Stimulated activated naive CD8-positive, alpha-beta T cell treated with anti-CD3 and anti-CD28 coated beads, Interleukin-15, Interleukin-2, amounts not matched to agents 100 ng/mL and 50 ng/mL, for 24 hours (primary cell): ENCODE measurements around the gene DDX25.

Experiments used
- H3K27ac Mint-ChIP-seq: one replicate; pipeline ENCODE4 v1.8.0; 2021; ENCODE audit warnings: mild to moderate bottlenecking, mixed read lengths
- H3K27me3 Mint-ChIP-seq: one replicate; pipeline ENCODE4 v1.8.0; 2021; ENCODE audit warnings: mixed read lengths
- H3K36me3 Mint-ChIP-seq: one replicate; pipeline ENCODE4 v1.8.0; 2021; ENCODE audit warnings: low read depth, mixed read lengths
- H3K4me1 Mint-ChIP-seq: one replicate; pipeline ENCODE4 v1.8.0; 2021; ENCODE audit warnings: low read depth, mixed read lengths
- H3K4me3 Mint-ChIP-seq: one replicate; pipeline ENCODE4 v1.8.0; 2021; ENCODE audit warnings: mild to moderate bottlenecking, mixed read lengths
- H3K9me3 Mint-ChIP-seq: one replicate; pipeline ENCODE4 v1.8.0; 2021; ENCODE audit warnings: mixed read lengths

DDX25 gene

DNA sequence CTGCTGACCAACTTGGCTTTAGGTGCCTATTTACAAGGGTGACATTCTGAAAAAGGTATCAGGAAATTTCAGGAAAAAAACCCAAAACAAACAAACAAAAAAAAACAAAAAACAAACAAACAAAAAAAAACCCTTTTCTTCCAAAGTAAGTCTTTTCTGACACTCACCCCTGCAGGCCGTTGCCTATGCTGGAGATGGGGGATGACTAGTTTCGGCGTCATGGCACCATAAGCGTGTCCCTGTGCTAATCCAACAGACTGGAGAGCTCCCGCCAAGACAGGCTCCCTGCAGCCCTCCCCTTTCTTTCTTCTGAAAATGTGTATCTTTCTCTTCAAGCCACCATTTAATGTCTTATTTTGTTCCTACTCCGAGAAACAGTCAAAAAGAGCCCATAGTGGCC lies 55.2 kb downstream of the DDX25 start:
- Mint-ChIP-seq H3K9me3 (peaks cover 10% of the 10 kb centered on the region), H3K27me3 (no peaks in the 10 kb centered on the region), H3K4me3 (no peak overlapping the region), H3K27ac (no peak overlapping the region), H3K4me1 (no peaks in the 10 kb centered on the region), H3K36me3 (no peaks in the 10 kb centered on the region)

DNA sequence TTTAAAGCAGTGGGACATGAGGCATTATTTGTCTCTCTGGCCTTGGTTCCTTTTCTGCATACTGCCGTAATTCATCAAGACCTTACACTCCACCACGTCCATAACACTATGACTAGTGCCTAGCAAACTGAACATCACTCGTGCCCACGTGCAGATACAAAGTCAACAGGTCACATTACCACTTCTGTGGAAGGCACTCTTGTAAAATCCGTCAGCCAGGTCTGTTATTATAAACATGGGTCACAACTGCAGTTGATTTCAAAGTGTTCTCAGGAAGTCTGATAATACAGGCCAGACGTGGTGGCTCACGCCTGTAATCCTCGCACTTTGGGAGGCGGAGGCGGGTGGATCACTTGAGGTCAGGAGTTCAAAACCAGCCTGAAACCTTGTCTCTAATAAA lies 55.6 kb downstream of the DDX25 start:
- H3K27ac Mint-ChIP-seq, result no peak overlapping the region
- H3K9me3 Mint-ChIP-seq, result peaks cover 10% of the 10 kb centered on the region
- no peaks in the 10 kb centered on the region for H3K36me3 Mint-ChIP-seq
- H3K4me3 Mint-ChIP-seq, result no peak overlapping the region
- H3K4me1 Mint-ChIP-seq, result no peaks in the 10 kb centered on the region
- no peaks in the 10 kb centered on the region for H3K27me3 Mint-ChIP-seq

DNA sequence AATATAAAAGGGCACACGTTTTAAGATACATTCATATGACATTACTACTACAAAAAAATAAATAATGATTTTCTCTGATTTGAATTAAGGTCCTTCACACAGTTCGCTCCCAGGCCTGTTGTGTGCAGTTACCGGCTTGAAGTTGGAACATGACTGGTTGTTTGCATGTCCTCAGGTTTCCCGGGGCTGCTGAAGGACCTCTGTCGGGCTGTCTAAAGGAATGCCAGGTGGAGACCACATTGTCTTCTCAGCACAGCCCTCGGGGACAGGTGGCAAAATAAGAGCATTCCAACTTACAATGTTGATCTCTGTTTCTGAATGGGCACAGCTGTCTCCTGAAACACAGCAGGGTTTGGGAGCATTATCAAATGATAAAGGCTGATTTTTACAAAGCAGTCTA lies 56.5 kb downstream of the DDX25 start:
- H3K9me3 Mint-ChIP-seq, result peaks cover 10% of the 10 kb centered on the region
- H3K4me1 Mint-ChIP-seq, result no peaks in the 10 kb centered on the region
- H3K36me3 Mint-ChIP-seq, result no peaks in the 10 kb centered on the region
- H3K4me3 Mint-ChIP-seq, result no peak overlapping the region
- H3K27me3 Mint-ChIP-seq, result no peaks in the 10 kb centered on the region
- H3K27ac Mint-ChIP-seq, result no peak overlapping the region

DNA sequence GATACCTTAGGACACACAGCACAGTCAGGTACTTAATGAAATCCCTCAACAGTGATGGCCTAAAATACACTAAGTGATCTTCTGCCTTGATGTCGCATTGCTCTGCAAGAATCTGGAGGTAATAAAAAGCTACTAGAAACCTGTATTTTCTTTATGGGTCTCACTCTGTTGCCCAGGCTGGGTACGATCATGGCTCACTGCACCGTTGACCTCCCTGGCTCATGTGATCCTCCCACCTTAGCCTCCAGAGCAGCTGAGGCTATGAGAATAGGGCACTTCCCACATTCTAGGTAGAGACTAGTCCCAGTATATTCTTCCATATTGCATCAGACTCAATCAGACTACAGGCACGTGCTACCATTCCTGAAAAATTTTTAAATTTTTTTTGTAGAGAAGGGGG lies 63.2 kb downstream of the DDX25 start:
- no peaks in the 10 kb centered on the region for H3K27me3 Mint-ChIP-seq
- no peak overlapping the region for H3K4me3 Mint-ChIP-seq
- H3K9me3 Mint-ChIP-seq, result peaks cover 7% of the 10 kb centered on the region
- H3K36me3 Mint-ChIP-seq, result no peaks in the 10 kb centered on the region
- no peaks in the 10 kb centered on the region for H3K4me1 Mint-ChIP-seq
- H3K27ac Mint-ChIP-seq, result no peak overlapping the region

DNA sequence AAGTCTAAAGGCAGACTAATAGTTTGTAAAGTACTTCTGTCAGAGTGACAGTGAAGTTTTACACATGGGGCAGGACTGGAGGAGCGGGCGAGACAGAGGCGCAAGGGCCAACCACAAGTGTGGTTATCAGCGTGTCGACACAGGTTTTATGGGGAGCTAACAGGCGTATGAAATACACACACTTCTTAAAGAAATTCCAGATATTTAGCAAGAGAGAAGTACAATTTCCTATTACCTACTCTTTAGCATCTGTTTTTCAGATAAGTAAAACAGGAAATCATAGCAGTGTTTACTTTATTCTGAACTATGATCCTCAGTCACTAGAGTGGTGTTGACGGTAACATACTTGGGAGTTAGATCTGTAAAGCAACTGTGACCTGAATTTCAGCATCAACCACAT lies 64.0 kb downstream of the DDX25 start:
- H3K27me3 Mint-ChIP-seq, result no peaks in the 10 kb centered on the region
- no peaks in the 10 kb centered on the region for H3K9me3 Mint-ChIP-seq
- H3K27ac Mint-ChIP-seq, result no peak overlapping the region
- no peak overlapping the region for H3K4me3 Mint-ChIP-seq
- no peaks in the 10 kb centered on the region for H3K36me3 Mint-ChIP-seq
- no peaks in the 10 kb centered on the region for H3K4me1 Mint-ChIP-seq

DNA sequence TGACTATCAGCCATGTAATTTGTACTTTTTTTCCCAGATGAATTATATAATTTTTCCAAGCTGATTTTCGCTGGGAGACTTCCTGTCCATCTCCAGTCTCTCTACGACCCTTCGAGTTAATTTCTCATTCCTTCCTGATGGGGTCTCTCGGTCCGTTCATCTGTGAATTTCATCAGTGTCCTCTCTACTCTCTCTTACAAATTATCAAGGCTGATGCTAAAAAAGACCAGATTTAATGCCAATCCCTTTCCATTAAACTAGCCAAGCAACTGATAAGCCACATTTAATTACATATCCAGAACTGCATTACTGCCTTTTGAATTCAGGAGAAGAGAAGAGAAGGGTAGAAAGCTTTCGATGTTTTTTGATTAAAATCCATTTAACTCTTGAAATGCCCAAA lies 67.3 kb downstream of the DDX25 start:
- Mint-ChIP-seq H3K9me3 (no peaks in the 10 kb centered on the region), H3K27ac (no peak overlapping the region), H3K4me1 (no peaks in the 10 kb centered on the region), H3K4me3 (no peak overlapping the region), H3K36me3 (no peaks in the 10 kb centered on the region), H3K27me3 (no peaks in the 10 kb centered on the region)

DNA sequence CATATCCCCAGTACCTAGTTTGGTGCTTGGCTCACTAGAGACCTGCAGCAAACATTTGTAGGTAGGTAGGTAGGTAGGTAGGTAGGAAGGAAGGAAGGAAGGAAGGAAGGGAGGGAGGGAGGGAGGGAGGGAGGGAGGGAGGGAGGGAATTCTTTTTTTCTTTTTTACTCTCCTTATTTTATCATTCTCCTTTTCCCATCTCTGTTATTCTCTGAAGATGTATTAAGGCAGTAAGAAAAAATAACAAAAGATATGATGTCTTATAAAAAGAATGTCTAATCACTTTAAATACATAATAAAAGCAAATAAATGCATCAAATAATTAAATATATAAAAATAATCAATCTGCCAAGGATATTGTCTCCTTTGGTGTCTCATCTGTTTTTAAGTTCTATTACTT lies 70.0 kb downstream of the DDX25 start:
- Mint-ChIP-seq H3K4me1 (no peaks in the 10 kb centered on the region), H3K36me3 (no peaks in the 10 kb centered on the region), H3K9me3 (no peaks in the 10 kb centered on the region), H3K4me3 (no peak overlapping the region), H3K27me3 (no peaks in the 10 kb centered on the region), H3K27ac (no peak overlapping the region)

DNA sequence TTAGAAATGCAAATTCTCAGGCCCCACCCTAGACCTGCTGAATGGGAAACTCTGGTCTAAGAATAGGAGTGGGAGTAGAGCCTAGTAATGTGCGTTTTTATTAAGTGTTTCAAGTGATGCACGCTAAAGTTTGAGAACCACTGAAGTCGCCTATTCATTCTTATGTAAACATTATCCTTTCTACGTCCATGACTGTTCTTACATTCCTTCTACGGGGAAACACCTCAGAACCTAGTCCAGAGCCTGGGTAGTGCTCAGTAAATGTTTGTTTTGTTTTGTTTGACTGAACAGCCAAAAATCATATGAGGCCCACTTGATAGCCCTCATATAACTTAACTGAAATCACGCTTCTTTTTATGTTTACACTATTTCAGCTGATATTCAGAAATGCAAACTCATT lies 71.3 kb downstream of the DDX25 start:
- Mint-ChIP-seq H3K36me3 (no peaks in the 10 kb centered on the region), H3K27ac (no peak overlapping the region), H3K4me1 (no peaks in the 10 kb centered on the region), H3K27me3 (no peaks in the 10 kb centered on the region), H3K9me3 (no peaks in the 10 kb centered on the region), H3K4me3 (no peak overlapping the region)

DNA sequence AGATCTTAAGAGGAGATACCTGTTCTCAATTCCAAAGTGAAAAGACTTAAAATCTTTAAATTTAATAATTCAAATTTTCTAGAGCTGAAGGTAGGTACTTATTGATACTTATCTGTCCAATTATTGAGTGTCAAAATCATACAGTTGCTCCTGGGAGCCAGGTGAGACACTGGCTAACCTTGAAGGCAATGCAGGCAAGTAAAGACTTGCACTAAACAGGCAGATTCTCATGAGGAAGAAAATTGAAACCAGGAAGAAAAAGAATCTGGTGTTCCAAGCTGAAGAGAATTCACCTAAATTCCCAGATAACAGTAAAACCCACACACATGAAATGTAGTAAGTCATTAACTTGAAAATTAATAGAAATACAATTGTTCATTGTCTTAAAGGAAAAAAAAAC lies 71.8 kb downstream of the DDX25 start:
- Mint-ChIP-seq H3K27me3 (no peaks in the 10 kb centered on the region), H3K36me3 (no peaks in the 10 kb centered on the region), H3K4me3 (no peak overlapping the region), H3K4me1 (no peaks in the 10 kb centered on the region), H3K9me3 (no peaks in the 10 kb centered on the region), H3K27ac (no peak overlapping the region)

DNA sequence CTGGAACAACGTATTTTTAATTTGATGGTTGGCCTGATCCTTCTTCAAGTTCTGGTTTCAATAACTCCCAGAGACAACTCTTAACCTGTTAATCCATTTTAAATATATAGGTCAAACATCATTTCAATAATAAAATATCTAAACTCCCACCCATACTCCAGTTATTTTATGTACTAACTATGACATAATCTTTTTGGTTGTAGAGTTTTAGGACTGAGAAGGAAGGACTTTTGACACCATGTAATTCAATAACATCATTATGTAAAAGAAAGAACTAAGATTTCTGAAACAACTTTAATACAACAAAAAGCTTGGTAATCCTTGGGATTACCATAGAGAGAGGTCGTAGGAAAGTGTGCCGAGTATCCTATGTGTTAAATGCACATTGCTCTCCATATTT lies 73.0 kb downstream of the DDX25 start:
- H3K27ac Mint-ChIP-seq, result no peak overlapping the region
- no peaks in the 10 kb centered on the region for H3K9me3 Mint-ChIP-seq
- no peaks in the 10 kb centered on the region for H3K36me3 Mint-ChIP-seq
- no peak overlapping the region for H3K4me3 Mint-ChIP-seq
- H3K4me1 Mint-ChIP-seq, result no peaks in the 10 kb centered on the region
- H3K27me3 Mint-ChIP-seq, result no peaks in the 10 kb centered on the region

DNA sequence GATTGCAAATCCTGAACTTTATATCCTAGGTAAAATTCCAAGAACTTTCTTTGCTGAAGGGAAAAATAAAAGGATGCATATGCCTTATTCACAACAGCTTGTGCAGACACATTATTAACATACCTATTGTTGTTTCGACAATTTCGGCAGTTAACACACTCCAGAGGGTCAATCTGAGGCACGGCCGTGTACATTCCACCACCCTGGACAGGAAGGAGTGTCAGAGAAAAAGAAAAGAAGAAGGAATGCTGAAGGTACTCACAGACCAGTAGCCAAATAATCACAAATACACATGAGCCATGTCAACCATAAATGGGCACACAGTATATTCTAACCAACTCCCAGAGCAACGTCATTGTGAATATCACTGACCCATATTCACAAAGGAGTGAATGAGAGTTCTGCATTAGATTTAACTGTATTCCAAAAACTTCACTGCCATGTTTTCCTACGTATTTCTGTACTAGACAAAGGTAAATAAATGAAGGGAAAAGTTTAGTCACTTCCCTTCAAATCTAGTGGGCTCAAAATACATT lies 73.9 kb downstream of the DDX25 start:
- Mint-ChIP-seq H3K4me3 (no peak overlapping the region), H3K36me3 (no peaks in the 10 kb centered on the region), H3K9me3 (no peaks in the 10 kb centered on the region), H3K27ac (no peak overlapping the region), H3K27me3 (no peaks in the 10 kb centered on the region), H3K4me1 (no peaks in the 10 kb centered on the region)
